Neuronal stem cell (in vitro differentiated cells): ENCODE data around the gene SPRR4.

Experiments
- DNase-seq: peaks from one replicate; pipeline ENCODE4 v3.0.0-alpha.2; 2013; ENCODE audit warnings: low spot score
- H2AFZ ChIP-seq: one replicate; pipeline ENCODE4 v1.6.1; 2013; ENCODE audit warnings: mild to moderate bottlenecking, low read length, inconsistent platforms
- H2AK5ac ChIP-seq: 2 replicates; pipeline ENCODE4 v1.6.1; 2013; ENCODE audit warnings: low read depth, mild to moderate bottlenecking, inconsistent platforms, low read length, moderate library complexity, mixed read lengths
- H2BK120ac ChIP-seq: 2 replicates; pipeline ENCODE4 v1.6.1; 2013; ENCODE audit warnings: low read depth, mild to moderate bottlenecking, inconsistent platforms, low read length, moderate library complexity, mixed read lengths
- H2BK12ac ChIP-seq: one replicate; pipeline ENCODE4 v1.6.1; 2013; ENCODE audit warnings: low read length, inconsistent platforms
- H2BK15ac ChIP-seq: 2 replicates; pipeline ENCODE4 v1.6.1; 2013; ENCODE audit warnings: mild to moderate bottlenecking, low read length, inconsistent platforms, mixed read lengths
- H2BK5ac ChIP-seq: one replicate; pipeline ENCODE4 v1.6.1; 2013; ENCODE audit warnings: inconsistent platforms, mild to moderate bottlenecking, low read length, moderate library complexity
- H3K14ac ChIP-seq: one replicate; pipeline ENCODE4 v1.6.1; 2013; ENCODE audit warnings: low read length, inconsistent platforms
- H3K18ac ChIP-seq: 2 replicates; pipeline ENCODE4 v1.6.1; 2013; ENCODE audit warnings: low read length, inconsistent platforms
- H3K23ac ChIP-seq: 2 replicates; pipeline ENCODE4 v1.6.1; 2013; ENCODE audit warnings: low read depth, mild to moderate bottlenecking, mixed read lengths, low read length, inconsistent platforms; ENCODE audit not compliant: poor library complexity
- H3K27ac ChIP-seq: replicated peaks from 3 replicates; pipeline ENCODE4 v1.5.1; 2013; ENCODE audit warnings: low read length, inconsistent platforms
- H3K27me3 ChIP-seq, 3 experiments: 2 replicates each; pipeline ENCODE4 v1.6.1; 2013; ENCODE audit warnings: low read length in 3 of 3, mild to moderate bottlenecking in 2 of 3, inconsistent platforms in 1 of 3, low read depth in 1 of 3, mixed read lengths in 1 of 3, moderate library complexity in 1 of 3; ENCODE audit not compliant: control insufficient read depth in 3 of 3, insufficient read depth in 3 of 3
- H3K36me3 ChIP-seq, 2 donors: replicated peaks in 1 of 2; 2 replicates each; pipeline ENCODE4 v1.6.1; 2013; ENCODE audit warnings: low read length in 2 of 2; ENCODE audit not compliant: control insufficient read depth in 2 of 2, insufficient read depth in 2 of 2
- H3K4ac ChIP-seq: 2 replicates; pipeline ENCODE4 v1.6.1; 2013; ENCODE audit warnings: inconsistent platforms, mild to moderate bottlenecking, low read length, moderate library complexity
- H3K4me1 ChIP-seq, 2 donors: 1 replicate in 1 of 2; 2 replicates in 1 of 2; pipeline ENCODE4 v1.6.1; 2013; ENCODE audit warnings: low read length in 2 of 2, low read depth in 1 of 2; ENCODE audit not compliant: control insufficient read depth in 2 of 2, insufficient read depth in 1 of 2
- H3K4me2 ChIP-seq: one replicate; pipeline ENCODE4 v1.6.1; 2013; ENCODE audit warnings: mild to moderate bottlenecking, low read length, inconsistent platforms; ENCODE audit not compliant: insufficient read depth, poor library complexity, severe bottlenecking
- H3K4me3 ChIP-seq, 2 donors: 2 replicates each; pipeline ENCODE4 v1.5.1; 2013; ENCODE audit warnings: low read length in 2 of 2, mild to moderate bottlenecking in 2 of 2, inconsistent platforms in 1 of 2, moderate library complexity in 1 of 2
- H3K79me1 ChIP-seq: one replicate; pipeline ENCODE4 v1.6.1; 2013; ENCODE audit warnings: low read depth, mild to moderate bottlenecking, inconsistent platforms, low read length, moderate library complexity
- H3K9ac ChIP-seq: one replicate; pipeline ENCODE4 v1.6.1; 2013; ENCODE audit warnings: mild to moderate bottlenecking, low read depth, low read length, inconsistent platforms; ENCODE audit not compliant: poor library complexity
- H3K9me3 ChIP-seq, 2 donors: replicated peaks in 1 of 2; 2 replicates each; pipeline versions ENCODE3 to v1.6.1; 2013; ENCODE audit warnings: low read length in 2 of 2, mild to moderate bottlenecking in 2 of 2, inconsistent platforms in 1 of 2, low read depth in 1 of 2, mixed read lengths in 1 of 2, moderate library complexity in 1 of 2; ENCODE audit not compliant: control insufficient read depth in 2 of 2, insufficient read depth in 1 of 2
- H4K8ac ChIP-seq: one replicate; pipeline ENCODE4 v1.6.1; 2013; ENCODE audit warnings: low read depth, mild to moderate bottlenecking, inconsistent platforms, low read length, moderate library complexity
- H4K91ac ChIP-seq: one replicate; pipeline ENCODE4 v1.6.1; 2013; ENCODE audit warnings: low read length, low read depth, mild to moderate bottlenecking, inconsistent platforms; ENCODE audit not compliant: poor library complexity
- WGBS, 2 donors: extraction: QIAGEN DNeasy Blood & Tissue Kit; methylation state at CpG; one replicate each; pipeline ENCODE4 v1.1.7; 2013; ENCODE audit warnings: missing lambda C conversion rate in 2 of 2, mixed read lengths in 1 of 2; ENCODE audit not compliant: insufficient read length in 2 of 2, insufficient replicate concordance in 1 of 2; ENCODE audit errors: extremely low coverage in 2 of 2; 5-methylcytosine and 5-hydroxymethylcytosine counted together

Gene SPRR4

DNA sequence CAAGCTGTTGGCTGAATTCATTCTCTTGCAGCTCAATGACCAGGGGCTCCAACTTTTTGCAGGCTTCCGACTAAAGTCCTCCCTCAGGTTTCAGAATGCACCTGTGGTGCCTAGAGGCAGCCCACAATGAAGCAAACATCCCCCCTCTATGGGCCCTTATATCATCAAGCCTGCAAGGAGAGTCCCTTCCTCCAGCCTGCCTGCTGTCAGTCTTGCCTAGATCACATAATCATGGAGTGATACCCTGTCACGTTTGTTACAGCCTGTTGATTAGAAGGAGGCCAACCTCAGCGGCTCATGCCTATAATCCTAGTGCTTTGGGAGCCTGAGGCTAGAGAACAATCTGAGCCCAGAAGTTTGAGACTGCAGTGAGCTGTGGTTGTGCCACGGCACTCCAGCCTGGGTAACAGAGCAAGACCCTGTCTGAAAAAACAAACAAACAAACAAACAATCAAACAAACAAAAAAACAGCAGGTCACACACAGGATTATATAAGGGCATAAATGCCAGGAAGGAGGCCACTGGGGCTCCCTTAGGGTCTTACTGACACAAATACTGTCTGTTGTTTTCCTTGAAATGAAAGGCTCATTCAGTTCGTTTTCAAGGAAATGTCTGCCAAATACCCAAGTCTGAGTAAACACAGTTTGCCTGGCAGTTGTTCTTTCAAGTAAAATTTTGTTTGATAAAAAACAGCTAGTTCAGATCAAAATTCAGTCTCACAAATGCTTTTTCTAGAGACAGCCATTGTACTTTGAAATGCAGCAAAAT, 26.4 kb downstream of the SPRR4 start:
- Histone ChIP-seq H2BK120ac (no peak overlapping the region), H3K4me2 (no peak overlapping the region), H2BK5ac (no peak overlapping the region), H3K4me1 (peaks cover 0 to 6% of the 10 kb centered on the region in 2 donors), H2AFZ (no peak overlapping the region), H3K23ac (no peak overlapping the region), H3K27ac (no peak overlapping the region), H3K14ac (no peak overlapping the region), H3K9ac (no peak overlapping the region), H3K9me3 (no peaks in the 10 kb centered on the region), H3K4me3 (no peak overlapping the region), H3K18ac (no peak overlapping the region), H3K4ac (no peak overlapping the region), H4K91ac (no peak overlapping the region), H3K36me3 (no peaks in the 10 kb centered on the region), H2AK5ac (no peak overlapping the region), H2BK12ac (no peak overlapping the region), H2BK15ac (no peak overlapping the region), H3K79me1 (no peaks in the 10 kb centered on the region), H4K8ac (no peak overlapping the region), H3K27me3 (no peaks in the 10 kb centered on the region)
- DNase-seq: no peak
- no CpG with 5 or more reads among the region's 5 CpGs for WGBS, 2 donors

DNA sequence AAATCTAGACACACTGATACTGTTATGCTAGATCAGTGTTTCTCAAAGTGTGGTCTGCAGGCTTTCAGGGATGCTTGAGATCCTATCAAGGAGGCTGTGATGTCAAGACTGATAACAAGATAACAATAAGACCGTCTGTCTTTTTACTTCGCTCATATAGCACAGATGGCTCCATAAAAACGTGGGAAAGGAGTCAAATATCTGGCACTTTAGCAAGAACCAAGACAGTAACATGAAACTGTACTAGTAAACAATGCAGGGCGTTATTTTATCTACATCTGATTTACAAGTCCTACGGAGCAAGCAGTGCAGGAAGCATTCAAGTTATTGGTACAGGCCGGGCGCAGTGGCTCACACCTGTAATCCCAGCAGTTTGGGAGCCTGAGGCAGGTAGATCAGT, 27.5 kb downstream of the SPRR4 start:
- Histone ChIP-seq H2BK120ac (no peak overlapping the region), H2AK5ac (no peak overlapping the region), H3K23ac (no peak overlapping the region), H3K4ac (no peak overlapping the region), H2BK15ac (no peak overlapping the region), H4K8ac (no peak overlapping the region), H3K4me2 (no peak overlapping the region), H3K36me3 (no peaks in the 10 kb centered on the region), H3K18ac (no peak overlapping the region), H2BK5ac (no peak overlapping the region), H3K79me1 (no peaks in the 10 kb centered on the region), H3K9me3 (no peaks in the 10 kb centered on the region), H3K14ac (no peak overlapping the region), H3K4me1 (peaks cover 0 to 6% of the 10 kb centered on the region in 2 donors), H3K27ac (no peak overlapping the region), H3K27me3 (no peaks in the 10 kb centered on the region), H3K9ac (no peak overlapping the region), H2AFZ (no peak overlapping the region), H3K4me3 (no peak overlapping the region), H4K91ac (no peak overlapping the region), H2BK12ac (no peak overlapping the region)
- no peak for DNase-seq
- no CpG with 5 or more reads among the region's 7 CpGs for WGBS, 2 donors

DNA sequence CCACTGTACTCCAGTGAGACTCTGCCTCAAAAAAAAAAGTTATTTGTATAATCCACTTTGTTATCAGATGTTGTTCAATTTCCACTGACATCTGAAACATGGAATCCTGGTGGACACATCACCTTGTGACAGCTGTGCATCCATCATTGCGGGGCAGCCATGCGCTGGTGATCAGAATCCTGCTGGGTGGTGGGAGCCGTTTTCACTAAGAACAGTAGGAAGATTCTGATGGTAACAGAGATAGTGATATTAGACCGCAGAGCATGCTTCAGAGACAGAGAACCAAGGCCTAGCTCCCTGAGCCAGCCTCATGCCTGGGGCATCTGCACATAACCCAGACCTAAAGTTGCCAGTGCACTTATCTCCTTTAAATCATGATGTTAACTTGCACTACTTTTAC, 28.0 kb downstream of the SPRR4 start:
- Histone ChIP-seq H3K9me3 (no peaks in the 10 kb centered on the region), H3K27me3 (no peaks in the 10 kb centered on the region), H3K9ac (no peak overlapping the region), H3K23ac (no peak overlapping the region), H3K4me3 (no peak overlapping the region), H3K79me1 (no peaks in the 10 kb centered on the region), H4K91ac (no peak overlapping the region), H2BK5ac (no peak overlapping the region), H3K4me2 (no peak overlapping the region), H3K4me1 (peaks cover 0 to 6% of the 10 kb centered on the region in 2 donors), H3K14ac (no peak overlapping the region), H3K27ac (no peak overlapping the region), H2BK120ac (no peak overlapping the region), H2BK12ac (no peak overlapping the region), H4K8ac (no peak overlapping the region), H2AK5ac (no peak overlapping the region), H2BK15ac (no peak overlapping the region), H3K36me3 (no peaks in the 10 kb centered on the region), H2AFZ (no peak overlapping the region), H3K18ac (no peak overlapping the region), H3K4ac (no peak overlapping the region)
- no CpG with 5 or more reads among the region's 4 CpGs for WGBS, 2 donors
- DNase-seq: no peak

DNA sequence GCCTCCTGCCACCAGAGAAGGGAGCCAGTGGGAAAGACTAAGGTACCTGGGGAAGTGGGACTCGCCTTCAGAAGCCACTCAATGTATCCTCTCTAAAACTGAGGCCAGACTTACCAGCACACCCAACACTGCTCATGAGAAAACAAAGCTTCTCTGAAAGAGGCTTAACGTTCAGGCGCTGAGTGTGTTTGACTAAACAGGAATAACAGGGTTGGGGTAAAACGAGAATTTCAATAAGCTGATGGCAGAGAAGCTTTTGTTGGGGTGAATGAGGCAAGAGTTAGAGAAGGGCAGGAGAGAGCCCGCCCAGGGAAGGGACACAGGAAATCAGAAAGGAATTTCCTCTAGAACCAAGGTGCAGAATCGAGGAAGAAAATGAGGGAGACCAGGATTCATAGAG, 29.4 kb downstream of the SPRR4 start:
- DNase-seq: no peak
- Histone ChIP-seq H3K27me3 (no peaks in the 10 kb centered on the region), H2BK12ac (no peak overlapping the region), H3K9ac (no peak overlapping the region), H3K4ac (no peak overlapping the region), H3K4me3 (no peak overlapping the region), H3K18ac (peak overlapping the region; percentile 30), H3K23ac (no peak overlapping the region), H3K4me2 (no peak overlapping the region), H3K79me1 (no peaks in the 10 kb centered on the region), H3K14ac (no peak overlapping the region), H3K4me1 (peaks cover 0 to 6% of the 10 kb centered on the region in 2 donors), H2AFZ (no peak overlapping the region), H2BK5ac (no peak overlapping the region), H2BK120ac (no peak overlapping the region), H2AK5ac (no peak overlapping the region), H4K8ac (no peak overlapping the region), H2BK15ac (no peak overlapping the region), H3K27ac (no peak overlapping the region), H4K91ac (no peak overlapping the region), H3K9me3 (no peaks in the 10 kb centered on the region), H3K36me3 (no peaks in the 10 kb centered on the region)
- WGBS, 2 donors: no CpG with 5 or more reads among the region's 6 CpGs
